Measurements from ENCODE around the gene LIMK1.

DNA sequence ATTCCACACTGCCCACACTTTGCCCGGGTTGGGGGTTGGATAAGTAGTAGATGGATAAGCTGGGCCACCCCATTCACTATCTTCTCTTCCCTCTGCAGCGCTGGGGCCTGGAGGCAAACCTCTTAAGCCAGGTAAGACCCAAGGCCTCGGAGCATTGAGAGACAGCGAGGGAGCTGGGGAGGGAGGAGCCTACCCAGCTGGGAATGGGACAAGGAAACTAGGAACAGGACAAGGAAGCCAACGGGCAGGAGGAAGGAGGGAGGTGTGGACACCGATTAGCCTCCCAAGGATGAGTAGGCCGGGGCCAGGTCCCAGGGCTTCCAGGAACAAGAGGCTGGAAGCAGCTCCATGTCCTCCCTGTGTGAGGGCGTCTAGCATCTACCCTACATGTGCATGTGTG, 46.0 kb upstream of the LIMK1 start:
- TF ChIP-seq TAF1 (conservative IDR thresholded peaks at IDR 0.05) (no peak), FOXA1 (IDR thresholded peaks at IDR 0.05) (no peak), YY1 (IDR thresholded peaks at IDR 0.05) (no peak), RXRA (IDR thresholded peaks at IDR 0.05) (no peak), JUND (IDR thresholded peaks at IDR 0.05) (no peak)
- TF ChIP-seq, protein P1, sequence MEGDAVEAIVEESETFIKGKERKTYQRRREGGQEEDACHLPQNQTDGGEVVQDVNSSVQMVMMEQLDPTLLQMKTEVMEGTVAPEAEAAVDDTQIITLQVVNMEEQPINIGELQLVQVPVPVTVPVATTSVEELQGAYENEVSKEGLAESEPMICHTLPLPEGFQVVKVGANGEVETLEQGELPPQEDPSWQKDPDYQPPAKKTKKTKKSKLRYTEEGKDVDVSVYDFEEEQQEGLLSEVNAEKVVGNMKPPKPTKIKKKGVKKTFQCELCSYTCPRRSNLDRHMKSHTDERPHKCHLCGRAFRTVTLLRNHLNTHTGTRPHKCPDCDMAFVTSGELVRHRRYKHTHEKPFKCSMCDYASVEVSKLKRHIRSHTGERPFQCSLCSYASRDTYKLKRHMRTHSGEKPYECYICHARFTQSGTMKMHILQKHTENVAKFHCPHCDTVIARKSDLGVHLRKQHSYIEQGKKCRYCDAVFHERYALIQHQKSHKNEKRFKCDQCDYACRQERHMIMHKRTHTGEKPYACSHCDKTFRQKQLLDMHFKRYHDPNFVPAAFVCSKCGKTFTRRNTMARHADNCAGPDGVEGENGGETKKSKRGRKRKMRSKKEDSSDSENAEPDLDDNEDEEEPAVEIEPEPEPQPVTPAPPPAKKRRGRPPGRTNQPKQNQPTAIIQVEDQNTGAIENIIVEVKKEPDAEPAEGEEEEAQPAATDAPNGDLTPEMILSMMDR (IDR thresholded peaks at IDR 0.05; ENCODE audit: low read depth, low read length, missing input control): no peak
- TF ChIP-seq, protein P2, sequence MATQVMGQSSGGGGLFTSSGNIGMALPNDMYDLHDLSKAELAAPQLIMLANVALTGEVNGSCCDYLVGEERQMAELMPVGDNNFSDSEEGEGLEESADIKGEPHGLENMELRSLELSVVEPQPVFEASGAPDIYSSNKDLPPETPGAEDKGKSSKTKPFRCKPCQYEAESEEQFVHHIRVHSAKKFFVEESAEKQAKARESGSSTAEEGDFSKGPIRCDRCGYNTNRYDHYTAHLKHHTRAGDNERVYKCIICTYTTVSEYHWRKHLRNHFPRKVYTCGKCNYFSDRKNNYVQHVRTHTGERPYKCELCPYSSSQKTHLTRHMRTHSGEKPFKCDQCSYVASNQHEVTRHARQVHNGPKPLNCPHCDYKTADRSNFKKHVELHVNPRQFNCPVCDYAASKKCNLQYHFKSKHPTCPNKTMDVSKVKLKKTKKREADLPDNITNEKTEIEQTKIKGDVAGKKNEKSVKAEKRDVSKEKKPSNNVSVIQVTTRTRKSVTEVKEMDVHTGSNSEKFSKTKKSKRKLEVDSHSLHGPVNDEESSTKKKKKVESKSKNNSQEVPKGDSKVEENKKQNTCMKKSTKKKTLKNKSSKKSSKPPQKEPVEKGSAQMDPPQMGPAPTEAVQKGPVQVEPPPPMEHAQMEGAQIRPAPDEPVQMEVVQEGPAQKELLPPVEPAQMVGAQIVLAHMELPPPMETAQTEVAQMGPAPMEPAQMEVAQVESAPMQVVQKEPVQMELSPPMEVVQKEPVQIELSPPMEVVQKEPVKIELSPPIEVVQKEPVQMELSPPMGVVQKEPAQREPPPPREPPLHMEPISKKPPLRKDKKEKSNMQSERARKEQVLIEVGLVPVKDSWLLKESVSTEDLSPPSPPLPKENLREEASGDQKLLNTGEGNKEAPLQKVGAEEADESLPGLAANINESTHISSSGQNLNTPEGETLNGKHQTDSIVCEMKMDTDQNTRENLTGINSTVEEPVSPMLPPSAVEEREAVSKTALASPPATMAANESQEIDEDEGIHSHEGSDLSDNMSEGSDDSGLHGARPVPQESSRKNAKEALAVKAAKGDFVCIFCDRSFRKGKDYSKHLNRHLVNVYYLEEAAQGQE (IDR thresholded peaks at IDR 0.05): no peak
- TF ChIP-seq, protein P3, sequence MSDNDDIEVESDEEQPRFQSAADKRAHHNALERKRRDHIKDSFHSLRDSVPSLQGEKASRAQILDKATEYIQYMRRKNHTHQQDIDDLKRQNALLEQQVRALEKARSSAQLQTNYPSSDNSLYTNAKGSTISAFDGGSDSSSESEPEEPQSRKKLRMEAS (IDR thresholded peaks at IDR 0.05): no peak

All from liver (tissue), 3 donors.